Measurements from ENCODE around the gene SAP30BP.
"Not testable (repeated sequence)": the region's sequence is repeated elsewhere in the genome, so short reads cannot be mapped to it uniquely, and the experiment has no call there.

Gene SAP30BP

DNA sequence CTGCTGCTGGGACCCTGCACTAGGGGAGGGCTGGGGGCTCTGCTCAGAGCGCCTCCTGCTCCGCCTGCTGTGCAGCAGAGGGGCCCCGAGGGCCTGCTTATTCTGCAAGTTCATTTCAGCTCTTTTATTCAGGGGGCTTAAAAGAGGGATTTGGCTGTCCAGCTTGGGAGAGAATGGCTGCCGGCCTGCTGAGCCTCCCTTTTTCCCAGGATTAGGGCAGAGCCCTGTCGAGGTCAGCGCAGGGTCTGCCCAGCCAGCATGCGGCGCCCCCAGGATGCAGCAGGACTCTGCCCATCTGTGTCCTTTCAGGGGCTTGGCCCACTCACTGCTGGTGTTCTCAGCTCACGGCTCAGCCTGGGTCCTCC lies 32.8 kb upstream of the SAP30BP start:
- DNase-seq, result no peak

DNA sequence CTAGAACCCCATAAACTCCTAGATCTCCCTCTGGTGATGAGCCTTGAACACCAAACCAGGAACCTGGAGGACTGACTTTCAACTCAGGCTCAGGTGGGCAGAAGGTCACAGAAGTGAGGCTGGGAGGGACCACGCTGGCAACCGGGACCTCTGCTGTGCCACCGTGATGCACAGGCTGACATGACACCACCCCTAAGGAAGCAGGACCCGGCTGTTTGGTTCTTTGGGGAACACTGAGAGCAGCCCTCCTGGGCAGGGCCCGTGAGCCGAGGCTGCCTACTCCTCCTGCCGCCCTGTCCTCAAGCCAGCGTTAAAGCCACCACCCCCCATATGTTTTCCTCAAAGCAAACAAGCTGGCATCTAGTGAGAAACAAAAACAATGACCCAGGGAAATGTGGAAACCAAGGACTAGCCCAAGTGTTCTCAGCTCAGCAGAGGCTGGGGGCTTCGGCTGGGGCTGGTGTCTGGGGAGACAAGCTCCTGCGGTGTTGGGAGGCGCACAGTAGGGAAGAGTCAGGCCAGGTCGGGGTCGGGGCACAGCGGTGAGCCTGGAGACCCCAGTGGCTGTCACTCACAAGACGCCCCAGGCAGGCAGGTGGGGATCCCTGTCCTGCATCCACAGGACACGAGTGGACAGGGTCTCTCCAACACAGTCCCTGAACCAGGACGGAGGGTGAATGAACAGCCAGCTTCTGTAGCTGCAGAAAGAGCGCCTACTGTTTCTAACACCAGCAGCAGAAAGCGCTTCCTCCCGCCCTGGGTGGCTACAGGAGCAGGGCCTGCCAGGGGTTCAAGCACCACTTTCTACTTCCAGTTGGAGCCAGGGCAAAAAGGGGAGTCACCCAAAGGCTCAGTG lies 32.2 kb upstream of the SAP30BP start:
- no peak for DNase-seq

DNA sequence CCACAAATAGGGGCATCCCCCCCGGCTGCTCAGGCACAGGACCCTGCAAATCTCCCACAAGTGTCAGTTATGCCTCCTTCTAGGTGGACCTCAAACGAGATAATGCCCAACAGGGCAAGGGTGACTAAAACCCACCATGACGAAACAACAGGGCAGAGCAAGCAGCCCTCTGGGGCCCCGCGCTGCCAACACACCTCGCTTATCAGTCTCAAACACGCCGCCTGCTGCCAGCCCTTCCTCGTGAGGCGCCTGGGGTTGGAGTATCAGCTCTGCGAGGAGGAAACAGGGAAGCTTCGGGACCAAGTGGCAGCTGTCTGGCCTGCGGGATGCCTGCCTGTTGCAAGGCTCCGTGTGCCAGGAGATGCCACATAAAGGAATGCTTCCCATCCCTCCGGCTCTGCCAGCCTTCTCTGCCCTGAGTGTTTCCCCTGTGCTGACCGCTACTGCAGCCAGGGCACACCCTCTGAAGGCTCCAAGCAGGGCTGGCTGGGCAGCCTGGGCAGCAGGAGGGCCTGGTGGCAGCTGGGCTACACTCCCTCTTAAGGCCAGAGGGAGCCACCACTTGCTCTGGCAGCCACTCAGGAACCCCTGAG lies 31.4 kb upstream of the SAP30BP start:
- no peak for DNase-seq

DNA sequence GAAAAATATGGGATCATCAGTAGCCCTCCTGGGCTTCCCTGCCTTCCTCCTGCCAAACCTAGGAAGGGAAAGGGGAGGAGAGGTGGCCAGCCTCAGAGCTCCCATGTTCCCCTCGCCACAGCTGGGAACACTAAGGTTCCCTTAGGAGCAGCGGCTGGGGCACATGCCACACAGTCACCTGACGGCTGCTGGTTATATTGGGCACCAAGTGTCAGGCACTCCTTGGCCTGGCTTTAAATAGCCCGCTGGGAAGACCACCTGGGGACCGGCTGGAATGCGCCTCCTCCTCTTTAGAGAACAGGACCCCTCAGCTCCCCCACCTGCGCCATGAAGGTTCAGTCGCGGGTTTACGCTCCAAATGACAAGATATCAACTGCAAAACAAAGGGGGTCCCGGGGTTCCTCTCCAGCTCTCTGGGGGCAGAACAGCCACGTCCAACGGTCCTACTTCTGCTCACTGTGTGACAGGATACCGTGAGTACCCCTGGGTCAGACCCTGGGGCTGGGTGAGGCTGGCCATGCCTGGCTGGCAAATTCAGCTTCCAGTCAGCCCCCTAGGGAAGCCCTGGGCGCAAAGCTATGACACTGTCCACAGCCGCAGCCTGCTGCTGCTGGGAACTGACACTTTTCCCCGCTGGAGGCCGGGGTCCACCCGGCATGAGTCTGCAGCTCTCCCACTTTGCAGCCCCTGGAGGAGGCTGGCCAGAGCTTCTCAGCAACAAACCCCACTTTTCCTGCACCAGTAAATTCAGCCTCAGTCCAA lies 30.6 kb upstream of the SAP30BP start:
- no peak for DNase-seq

DNA sequence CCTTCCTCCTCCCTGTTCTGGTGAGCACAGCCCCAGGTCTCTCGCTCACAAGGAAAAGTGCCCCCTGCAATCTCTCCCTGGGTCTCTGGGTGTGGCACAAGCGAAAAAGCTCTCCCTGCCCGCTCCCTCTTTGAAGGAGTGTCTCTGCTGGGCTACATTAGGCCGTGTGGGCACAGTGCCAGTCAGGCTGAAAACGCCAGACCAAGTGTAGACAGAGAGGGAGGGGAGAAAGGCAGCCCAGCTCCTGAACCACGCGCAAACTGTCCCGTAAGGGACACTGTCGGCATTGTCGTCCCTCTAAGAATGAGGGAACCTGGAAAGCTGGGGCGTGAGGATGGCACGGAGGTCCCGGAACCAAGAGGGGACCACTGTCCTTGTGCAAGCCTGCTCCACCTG lies 30.0 kb upstream of the SAP30BP start:
- DNase-seq, result no peak

DNA sequence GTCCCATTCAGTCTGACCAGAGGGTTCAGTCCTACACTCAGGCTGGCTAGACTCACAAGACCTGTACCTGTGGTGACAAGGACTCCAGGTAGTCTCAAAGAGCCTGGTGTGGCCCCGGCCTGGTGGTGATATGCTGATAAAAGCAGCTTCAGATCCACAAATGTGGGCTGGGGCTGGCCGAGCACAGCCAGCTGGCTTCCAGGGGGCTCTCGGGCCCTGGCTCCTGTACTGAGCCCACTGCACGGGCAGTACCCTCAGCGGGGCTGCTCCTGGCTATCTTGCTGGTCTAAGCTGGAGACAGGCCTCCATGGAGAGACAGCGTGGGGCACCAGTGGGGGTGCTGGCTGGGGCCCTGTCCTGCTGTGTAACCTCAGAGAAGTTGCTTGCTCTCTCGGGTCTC lies 29.6 kb upstream of the SAP30BP start:
- DNase-seq, result no peak

DNA sequence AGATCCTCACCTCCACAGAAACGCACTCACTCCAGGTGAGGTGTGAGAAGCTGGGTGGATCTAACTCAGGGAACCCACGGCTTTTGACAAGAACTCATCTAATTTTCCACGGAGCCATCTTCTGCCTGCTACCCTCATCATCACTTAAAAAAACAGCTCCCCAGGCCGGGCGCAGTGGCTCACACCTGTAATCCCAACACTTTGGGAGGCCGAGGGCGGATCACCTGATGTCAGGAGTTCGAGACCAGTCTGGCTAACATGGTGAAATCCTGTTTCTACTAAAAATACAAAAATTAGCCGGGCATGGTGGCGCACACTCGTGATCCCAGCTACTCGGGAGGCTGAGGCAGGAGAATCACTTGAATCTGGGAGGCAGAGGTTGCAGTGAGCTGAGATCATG lies 29.1 kb upstream of the SAP30BP start:
- DNase-seq, result not testable (repeated sequence)

DNA sequence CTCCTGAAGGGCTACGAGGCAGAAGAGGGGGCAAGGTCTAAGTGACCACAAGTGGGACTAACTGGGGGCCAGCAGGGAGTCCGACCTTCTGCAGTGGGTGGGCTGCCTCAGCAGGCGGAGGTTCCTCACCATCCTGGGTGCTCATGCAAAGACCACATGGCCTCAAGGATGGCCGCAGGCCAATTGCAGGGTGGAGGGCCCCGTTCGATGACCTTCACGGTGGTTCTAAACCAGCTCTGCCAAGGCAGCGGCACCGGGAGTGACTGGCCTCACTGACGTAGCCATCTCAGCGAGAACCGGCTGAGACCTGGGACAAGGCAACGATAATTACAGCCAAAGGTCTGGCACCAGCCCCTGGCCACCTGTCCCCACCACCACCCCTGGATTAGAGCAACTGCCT lies 28.2 kb upstream of the SAP30BP start:
- DNase-seq, result no peak

DNA sequence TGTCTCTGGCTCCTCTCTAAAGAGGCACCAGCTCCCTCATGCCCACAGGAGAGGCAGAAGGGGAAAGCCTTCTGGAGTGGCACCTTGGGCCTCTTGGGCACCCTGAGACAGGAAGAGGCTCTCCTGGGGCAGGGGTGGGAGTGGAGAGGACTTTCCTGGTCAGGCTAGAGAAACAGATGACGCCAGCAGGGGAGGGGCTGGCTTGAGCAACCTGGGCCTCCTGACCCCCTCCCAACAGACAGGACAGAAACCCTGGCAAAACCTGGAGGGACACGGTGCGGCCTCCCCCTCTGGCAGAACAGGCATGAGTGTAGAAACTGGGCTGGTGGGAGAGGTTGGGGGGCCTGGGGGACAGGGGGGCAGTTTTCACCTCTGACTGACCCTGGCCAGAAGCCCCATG lies 27.8 kb upstream of the SAP30BP start:
- no peak for DNase-seq

DNA sequence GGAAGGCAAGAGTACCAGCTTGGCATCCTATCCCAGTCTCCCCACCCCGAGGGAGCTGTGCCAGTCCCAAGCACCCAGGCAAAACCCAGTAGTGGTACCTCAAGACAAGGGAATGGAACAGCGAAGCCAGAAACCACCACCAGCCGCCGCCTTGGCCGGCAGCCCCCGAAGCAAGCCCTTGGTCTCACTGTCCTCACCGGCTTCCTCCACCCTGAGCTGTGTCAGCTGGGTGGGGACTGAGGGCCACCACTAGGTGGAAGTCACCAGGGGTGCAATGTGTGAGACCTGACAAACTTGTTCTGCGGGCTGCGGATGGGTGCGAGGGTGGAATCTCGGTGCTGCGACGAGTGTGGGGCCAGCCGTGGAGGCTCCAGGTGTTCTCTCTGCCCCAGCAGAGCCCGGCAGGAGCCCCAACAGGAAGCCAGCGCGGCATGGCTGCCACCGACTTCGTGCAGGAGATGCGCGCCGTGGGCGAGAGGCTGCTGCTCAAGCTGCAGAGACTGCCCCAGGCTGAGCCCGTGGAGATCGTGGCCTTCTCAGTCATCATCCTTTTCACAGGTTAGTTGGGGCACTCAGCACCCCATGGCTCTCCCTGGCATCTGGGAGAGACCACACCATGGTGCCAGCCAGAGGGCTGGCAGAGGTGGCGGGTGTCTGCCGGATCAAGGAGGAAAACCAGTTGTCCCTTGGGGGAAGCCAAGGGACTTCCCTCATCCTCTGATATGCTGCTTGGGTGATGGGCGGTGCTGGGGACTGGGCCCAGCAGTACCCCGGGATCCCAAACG lies 27.2 kb upstream of the SAP30BP start:
- DNase-seq, result no peak

DNA sequence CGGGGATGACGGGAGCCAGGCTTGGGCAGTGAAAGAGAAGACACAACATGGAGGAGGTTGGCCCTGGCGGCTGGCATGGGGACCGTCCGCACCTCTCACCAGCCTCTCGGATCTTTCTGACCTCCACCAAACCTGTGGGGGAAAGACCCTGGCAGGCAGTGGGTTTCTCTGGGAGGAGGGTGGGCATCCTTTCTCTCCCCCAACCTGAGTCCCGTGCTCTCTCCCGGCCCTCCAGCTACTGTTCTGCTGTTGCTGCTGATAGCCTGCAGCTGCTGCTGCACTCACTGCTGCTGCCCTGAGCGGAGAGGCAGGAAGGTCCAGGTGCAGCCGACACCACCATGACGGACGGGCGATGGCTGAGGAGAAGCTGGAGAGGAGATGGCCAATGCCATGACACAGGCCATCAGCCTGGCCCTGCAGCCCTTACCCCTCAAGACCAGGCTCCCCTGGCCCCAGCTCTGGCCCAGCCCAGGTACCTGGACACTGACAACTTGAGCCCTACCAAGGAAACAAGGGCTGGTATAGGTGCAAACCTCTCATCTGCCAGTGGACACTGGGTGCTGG lies 26.5 kb upstream of the SAP30BP start:
- DNase-seq, result no peak

DNA sequence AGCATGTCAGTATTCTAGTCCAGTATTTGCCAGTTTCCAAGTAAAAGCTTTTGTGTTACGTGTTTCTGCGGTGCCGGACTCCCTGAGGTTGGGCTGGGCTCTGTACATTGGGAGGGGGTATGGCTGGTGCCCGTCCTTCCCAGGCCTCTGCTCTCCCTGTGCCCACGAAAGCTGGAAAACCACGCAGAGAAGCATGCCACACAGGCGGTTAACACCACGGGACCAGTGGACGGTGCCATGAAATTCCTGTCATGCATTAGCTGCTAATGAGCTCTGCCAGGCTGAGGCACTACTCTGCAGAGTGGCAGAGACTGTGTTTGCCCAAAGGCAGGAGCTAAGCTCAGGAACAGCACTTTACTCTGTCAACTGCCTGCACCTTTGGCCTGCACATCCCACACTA lies 25.8 kb upstream of the SAP30BP start:
- no peak for DNase-seq

DNA sequence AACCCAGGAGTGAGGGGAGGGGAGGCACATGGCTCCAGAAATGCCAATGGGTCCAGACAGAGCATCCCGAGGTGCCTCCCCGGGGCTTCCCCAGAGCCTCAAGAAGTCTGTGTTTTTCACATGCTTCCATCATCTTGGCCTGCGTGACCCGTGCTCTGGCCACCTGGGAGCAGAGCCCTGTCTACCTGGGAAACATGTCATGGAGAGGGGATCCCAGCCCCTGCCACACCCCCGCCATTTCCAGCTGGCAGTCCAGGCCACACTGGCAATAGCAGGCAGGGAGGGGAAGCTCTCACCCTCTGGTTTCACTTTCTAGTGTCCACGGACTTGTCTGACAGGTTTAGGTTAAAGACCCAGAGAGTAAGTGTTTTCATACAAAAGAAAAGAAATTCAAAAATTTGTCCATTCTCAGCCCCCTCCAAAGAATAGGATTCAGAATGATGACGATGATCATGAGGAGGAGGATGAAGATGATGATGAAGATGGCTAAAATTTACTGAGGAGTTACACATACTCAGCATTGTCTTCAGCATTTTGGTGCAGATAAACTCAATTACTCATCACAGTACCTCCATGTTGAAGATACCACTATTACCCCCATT lies 24.9 kb upstream of the SAP30BP start:
- no peak for DNase-seq

DNA sequence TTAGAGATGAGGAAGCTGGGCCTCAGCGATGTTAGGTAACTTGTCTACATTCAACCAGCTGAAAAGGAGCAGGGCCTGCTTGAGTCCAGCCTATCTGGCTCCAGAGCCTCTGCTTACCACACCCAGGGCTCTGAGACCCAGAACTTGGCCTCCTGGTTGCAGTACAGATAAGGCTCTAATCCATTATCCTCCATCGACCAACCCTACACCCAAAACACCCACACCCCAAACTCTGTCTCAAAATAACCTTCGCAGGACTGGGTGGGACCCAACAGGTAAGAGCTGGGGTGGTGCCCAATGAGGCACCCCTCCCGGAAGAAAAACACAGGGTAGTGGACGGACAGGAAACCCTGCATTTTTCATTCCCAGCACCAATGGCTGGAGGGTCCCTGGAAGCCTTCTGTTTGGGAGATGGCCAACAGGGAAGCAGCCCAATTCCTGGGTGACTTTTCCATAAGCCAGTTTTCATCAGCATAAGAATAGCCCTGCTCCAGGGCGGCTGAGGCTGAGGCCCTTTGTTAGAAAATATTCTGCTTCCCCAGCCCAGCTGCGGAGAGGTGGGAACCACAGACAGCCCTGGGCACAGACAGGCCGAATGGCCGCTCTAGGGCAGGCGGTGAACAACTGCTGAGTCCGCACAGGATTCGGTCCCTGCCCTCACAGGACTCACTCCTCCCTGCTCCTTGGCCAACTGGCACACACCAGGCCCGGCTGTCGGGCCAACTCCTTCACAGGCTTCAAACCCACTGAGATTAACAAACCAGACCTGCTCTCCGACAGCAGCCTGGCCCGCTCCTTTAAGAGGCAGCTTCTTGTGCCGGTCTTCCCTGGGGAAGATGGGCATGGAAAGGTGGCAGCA lies 24.1 kb upstream of the SAP30BP start:
- no peak for DNase-seq

DNA sequence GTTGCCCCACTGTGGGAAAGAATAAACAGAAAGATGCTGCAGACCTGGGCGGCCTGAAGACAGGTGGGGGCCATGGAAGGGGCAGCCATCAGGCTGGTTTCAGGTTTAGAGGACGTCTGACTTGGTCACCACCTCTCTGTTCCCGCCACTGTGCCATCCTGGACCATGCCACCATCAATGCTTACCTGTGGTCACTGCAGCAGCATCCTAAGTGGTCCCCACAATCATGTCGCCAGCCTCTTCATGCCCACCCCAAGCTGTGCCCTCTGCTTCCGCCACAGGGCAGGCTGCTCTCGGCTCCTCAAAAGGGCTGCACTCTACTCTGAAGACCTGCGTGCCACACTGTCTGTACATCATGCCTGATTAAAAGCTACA lies 23.5 kb upstream of the SAP30BP start:
- no peak for DNase-seq

DNA sequence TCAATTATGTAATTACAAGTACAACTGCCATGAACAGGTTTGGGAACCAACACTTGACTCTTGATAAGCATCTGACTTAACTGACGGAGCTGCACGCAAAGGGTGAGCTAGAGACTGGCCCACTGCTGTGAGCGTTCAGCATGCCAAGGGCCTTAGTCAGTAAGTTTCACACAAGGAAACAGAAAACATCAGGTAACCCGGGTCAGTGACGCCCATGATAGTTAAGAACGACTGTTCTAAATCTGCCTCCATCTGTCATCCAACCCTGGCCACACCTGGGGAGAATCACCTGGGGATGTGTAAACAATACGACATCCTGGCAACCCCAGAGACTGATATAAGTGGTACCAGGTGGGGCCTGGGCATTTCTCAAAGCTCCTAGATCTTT lies 21.6 kb upstream of the SAP30BP start:
- DNase-seq, result peak; percentile 65 to 85

DNA sequence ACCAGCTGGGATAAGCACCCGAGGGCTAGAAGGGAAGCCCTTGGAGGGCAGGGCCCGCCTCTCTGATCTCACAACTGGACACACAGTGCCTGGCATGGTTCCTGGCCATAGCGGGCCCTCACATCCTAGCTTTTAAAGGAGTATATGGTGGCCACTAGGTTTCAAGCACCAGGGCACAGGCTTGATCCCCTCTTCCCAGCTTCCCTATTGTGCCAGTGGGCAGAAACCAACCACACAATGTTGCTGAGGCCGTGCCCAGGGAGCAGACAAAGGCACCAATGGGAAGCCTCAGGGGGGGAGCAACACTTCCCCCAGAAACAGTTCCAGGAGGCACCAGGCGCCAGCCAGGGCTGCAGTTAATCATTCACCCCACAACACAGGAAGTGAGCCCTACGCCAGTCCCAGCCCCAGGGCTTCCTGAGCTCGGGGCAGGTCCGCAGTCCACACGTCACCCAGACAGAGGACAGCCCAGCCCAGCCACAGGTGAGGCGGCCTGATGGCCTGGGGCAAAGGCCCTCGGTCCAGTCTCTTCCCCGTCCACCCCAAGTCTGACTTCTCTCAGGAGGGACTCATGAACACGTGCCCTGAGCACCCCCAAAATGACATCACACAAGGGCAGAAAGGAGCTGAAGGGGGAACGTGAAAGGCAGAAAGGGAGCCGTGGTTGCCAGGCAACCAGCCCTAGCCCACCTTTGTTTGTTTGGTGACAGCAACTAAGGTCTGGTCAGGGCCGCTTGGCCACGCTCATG lies 21.1 kb upstream of the SAP30BP start:
- peak; percentile 22 to 62 for DNase-seq

DNA sequence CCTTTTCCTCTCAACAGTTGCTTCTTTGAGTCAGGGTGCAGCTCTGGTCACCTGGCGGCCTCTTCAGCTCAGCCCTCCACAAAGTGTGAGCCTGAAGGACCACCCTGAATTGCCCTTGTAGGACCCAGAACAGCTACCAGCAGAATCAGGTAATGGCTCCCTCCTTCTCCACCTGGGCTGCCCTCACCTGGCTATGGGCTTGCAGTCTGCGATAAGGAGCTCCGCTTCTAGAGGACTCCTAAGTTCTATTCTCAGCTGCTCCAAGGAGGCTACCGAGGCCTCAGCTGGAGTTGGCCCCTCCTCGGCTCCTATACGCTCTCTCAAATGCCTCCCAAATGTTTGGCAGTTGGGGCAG lies 20.5 kb upstream of the SAP30BP start:
- no peak for DNase-seq

DNA sequence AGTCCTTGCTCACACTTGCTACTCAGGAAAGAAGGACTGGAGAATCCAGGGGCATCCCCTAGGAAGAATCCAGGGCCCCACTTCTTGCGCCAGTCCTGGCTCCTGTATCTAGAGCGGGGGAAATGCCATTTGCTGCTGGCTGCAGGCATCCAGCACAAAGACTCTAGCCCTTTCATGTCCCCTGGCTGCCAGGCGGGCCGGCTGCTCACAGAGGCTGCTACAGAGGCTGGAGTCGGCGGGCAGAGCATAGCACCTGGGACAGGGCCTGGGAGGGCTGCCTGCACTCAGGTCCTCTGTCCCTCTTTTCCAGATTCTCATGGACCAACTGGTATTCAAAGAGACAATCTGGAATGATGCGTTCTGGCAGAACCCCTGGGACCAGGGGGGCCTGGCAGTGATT lies 20.1 kb upstream of the SAP30BP start:
- DNase-seq, result no peak

DNA sequence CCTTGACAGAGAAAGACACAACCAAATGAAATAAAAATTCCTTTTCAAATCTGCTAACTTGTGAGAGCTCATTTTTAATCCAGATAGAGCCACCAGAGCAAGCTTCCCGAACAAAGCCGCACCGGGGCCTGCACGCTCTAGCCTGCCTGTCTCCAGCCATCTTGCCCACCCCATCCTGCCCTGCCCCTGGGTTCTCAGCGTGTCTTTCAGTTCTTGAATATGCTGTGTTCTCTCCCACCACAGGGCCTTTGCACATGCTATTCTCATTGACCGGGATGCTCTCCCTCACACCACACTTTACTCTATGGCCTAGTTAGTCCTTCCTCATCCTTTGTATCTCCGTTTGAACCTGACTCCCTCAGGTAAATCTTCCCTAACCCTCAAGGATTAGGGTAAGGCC lies 19.2 kb upstream of the SAP30BP start:
- no peak for DNase-seq

DNA sequence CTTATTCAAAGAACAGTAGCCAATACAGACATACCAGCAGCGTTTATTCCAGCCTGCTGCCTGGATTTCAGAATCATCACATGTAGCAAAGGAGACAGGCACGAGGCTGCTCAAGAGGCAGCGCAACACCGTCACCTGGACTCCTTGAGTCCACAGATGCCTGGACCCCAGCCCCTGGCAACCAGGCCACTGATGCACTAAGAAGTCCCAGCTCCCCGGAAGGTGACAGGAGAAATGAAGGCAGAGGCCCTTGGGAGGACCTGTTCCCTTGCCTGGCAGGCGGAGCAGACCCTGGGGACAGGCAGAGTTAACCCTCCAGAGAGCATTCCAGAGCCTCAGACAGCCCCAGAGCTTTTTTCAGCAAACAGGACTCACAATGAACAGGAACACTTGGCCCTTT lies 17.5 kb upstream of the SAP30BP start:
- no peak for DNase-seq
